H4 (cell line): Measurements from ENCODE around the gene CFB. TPM values are rescaled to one million over a fixed set of nuclear protein-coding genes. Genes with fewer than 3 reads are reported as not detected.
A peak's percentile ranks its signal among the peaks of the same experiment; 100 is the strongest.
"Not testable (repeated sequence)": the region's sequence is repeated elsewhere in the genome, so short reads cannot be mapped to it uniquely, and the experiment has no call there.

Experiments
- DNase-seq: peaks from one replicate; pipeline ENCODE4 v3.0.0-alpha.2; 2015; ENCODE audit warnings: low spot score
- total RNA-seq: library from RNA; depleted of rRNA; stranded (reverse); fragments of >200 nt; shearing (Covaris generic); gene quantifications from 2 replicates; pipeline ENCODE4 v1.2.3, GENCODE V29; 2014; rRNA removed

The CFB gene
- total RNA-seq, 1 experiment from 2014 or later, result 4.3 TPM

DNA sequence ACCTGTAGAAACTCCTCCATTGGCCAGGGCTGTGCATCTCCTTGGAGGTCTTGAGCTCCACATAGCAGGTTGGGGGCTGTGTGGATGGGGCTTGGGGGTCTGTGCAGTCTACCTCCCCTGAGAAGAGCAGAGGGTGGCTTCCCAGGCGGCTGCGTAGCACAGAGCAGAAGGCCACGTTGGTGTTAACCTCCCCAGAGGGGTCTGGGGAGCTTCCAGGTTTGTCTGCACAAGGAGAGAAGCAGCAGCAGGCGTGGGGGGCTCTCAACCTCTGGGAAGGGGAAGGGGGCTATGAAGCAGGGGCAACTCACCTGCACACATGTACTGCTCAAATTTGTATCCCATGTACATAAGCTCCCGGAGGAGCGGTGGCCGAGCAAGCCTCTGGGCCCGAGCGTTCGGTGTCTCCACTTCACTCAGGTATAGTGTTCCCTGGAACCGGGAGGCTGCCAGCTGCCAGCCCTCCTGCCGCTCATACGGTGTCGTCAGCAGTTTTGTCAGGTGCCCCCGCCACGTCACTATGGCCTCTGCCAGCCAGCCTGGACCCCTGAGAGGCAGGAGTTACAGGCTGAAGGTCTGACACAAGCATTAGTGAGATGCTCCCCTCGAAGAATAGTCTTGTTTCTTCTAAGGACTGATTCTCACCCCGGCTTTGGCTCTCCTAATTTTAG, 24.8 kb downstream of the CFB start:
- no peak for DNase-seq

DNA sequence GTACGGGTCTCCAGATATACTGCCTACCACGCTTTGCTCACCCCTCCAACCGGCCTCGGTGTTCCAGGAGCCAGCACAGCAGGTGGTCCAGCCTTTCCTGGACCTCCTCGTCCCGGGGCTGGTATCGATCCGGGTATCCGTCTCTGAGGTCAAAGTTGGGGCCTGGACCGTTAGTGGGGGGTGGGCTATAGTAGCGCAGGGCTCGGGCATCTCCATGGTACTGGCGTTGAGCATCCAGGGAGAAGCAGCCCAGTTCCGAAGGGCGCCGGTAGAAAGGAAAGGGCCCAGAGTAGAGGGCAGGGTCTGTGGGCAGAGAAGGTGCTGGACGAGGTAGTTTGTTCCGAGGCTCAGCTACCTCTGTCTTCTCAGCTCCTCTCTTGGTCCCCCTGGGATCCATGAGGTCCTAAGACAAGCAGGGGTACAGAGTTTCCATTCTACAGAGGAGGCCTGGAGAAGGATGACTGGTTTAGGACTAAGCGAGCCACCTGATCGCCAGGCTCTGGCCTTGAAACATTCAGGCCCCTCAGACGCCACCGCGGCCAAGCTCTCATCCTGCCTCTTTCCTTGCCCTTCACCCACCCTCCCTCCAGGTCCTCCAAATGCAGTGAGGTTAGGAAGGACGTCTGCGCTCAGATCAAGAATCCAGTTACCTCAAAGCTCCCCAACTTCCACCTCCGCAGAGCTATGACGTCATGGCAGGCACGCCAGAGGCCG, 25.5 kb downstream of the CFB start:
- DNase-seq, result no peak

- peak; percentile 99 for DNase-seq
Measured at GRCh38 chr6:31971993-31972708, 26.3 kb downstream of the CFB start, which contains the start of gene DXO. Gene DXO, minus strand, starts transcription at chr6:31972138. Its CDS starts 463 bp downstream, at chr6:31971675.

GRCh38 chr6:31972709-31973350, 26.9 kb downstream of the CFB start:
- DNase-seq, result no peak

DNA sequence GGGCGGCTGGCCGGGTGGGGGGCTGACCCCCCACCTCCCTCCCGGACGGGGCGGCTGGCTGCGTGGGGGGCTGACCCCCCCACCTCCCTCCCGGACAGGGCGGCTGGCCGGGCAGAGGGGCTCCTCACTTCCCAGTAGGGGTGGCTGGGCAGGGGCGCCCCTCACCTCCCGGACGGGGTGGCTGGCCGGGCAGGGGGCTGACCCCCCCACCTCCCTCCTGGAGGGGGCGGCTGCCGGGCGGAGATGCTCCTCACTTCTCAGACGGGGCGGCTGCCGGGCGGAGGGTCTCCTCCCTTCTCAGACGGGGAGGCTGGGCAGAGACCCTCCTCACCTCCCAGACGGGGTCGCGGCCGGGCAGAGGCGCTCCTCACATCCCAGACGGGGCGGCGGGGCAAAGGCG, 30.2 kb downstream of the CFB start:
- DNase-seq, result not testable (repeated sequence)

- DNase-seq, result no peak
Measured at GRCh38 chr6:31977816-31978431, 32.0 kb downstream of the CFB start.

DNA sequence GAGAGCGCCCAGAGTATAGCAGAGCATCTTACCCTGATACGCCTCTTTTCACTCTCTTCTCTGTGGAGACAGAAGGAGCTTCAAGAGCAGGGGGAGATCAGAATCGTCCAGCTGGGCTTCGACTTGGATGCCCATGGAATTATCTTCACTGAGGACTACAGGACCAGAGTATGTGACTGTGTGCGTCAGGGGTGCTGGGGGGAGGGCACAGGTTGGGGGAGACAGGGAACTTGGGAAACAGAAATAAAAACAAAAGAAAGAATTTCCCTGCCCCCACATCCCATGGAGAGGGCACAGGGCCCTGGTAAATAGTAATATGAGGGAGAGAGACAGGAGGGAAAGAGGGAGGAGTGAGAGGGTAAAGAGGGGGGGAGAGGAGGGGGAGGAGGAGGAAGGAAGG, 32.9 kb downstream of the CFB start:
- DNase-seq, result no peak

DNA sequence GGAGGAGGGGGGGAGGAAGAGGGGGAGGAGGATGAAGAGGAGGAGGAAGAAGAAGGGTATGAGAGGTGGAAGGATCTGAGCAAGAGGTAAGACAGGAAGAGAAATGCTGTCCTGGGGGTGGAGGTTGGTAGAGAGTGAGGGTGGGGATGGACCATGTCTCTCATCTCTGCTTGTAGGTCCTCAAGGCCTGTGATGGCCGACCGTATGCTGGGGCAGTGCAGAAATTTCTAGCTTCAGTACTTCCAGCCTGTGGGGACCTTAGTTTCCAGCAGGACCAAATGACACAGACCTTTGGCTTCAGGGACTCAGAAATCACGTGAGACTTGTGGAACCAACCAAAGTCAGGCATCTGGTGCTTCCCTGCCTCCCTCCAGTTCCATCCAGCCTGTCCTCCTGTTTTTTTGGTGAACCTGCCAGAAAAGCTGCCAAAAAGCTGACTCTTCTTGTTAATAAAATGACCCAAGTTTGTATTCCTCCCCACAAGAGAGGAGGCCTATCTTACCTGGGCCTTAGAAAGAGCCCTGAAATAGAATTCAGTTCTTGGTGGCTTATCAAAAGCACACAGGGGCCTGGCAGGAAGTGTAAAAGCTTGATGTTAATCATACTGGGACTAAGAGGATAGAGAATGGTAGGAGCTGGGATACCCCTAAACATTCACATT, 33.5 kb downstream of the CFB start:
- no peak for DNase-seq

DNA sequence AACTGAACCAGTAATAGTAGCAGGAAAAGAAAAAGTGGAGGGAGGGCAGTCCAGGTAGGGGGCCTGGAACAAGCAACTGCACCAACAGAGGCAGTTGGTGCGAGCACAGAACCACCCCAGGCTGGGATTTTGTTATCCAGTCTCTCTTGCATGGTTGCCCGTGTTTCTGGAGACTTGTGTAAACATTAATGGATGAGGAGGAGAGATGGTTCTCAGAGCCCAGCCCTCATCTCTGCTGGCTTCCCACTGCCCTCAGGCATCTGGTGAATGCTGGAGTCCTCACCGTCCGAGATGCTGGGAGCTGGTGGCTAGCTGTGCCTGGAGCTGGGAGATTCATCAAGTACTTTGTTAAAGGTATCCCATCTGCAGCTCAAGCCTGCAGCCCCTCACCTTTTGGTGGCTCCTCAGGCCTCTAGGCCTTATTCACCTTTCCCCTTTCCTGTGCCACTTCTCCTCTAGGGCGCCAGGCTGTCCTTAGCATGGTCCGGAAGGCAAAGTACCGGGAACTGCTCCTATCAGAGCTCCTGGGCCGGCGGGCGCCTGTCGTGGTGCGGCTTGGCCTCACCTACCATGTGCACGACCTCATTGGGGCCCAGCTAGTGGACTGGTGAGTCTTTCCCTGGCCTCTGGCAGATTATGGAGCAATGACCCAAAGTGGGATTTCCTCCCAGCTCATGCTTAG, 34.4 kb downstream of the CFB start:
- DNase-seq, result not testable (repeated sequence)

GRCh38 chr6:31980998-31981397, 35.1 kb downstream of the CFB start:
- not testable (repeated sequence) for DNase-seq

GRCh38 chr6:31981744-31982143, 35.8 kb downstream of the CFB start, which contains the start of gene C4A:
Gene C4A, plus strand, starts transcription at chr6:31982057. Its CDS starts 51 bp downstream, at chr6:31982108.
- not testable (repeated sequence) for DNase-seq

- not testable (repeated sequence) for DNase-seq
Measured at GRCh38 chr6:31989363-31989762, 43.5 kb downstream of the CFB start.

- DNase-seq, result not testable (repeated sequence)
Measured at GRCh38 chr6:31994421-31994820, 48.5 kb downstream of the CFB start.

DNA sequence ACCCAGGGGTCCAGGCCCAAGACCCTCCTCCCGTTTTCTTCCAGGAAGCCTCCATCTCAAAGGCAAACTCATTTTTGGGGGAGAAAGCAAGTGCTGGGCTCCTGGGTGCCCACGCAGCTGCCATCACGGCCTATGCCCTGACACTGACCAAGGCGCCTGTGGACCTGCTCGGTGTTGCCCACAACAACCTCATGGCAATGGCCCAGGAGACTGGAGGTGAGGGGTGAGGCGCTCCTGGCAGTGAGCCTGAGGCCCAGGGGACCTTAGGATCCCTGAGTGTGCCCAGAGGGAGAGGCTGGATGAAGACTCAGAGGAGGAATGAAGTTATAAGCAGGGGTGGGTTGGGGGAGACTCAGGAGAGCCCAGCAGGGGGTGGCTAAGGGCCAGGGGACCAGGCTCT, 50.5 kb downstream of the CFB start:
- DNase-seq, result not testable (repeated sequence)

Other genes starting within 250 kb of the CFB start
- gene ABHD16A, start 242.8 kb upstream of the CFB start, total RNA-seq, result 28.0 and 34.6 TPM in 2 replicates
- gene LY6G6F, start 239.2 kb upstream of the CFB start, total RNA-seq, result not detected in 2 replicates
- not detected in 2 replicates for gene LY6G6D, start 230.7 kb upstream of the CFB start, total RNA-seq
- not detected in 2 replicates for gene LY6G6C, start 224.3 kb upstream of the CFB start, total RNA-seq
- gene MPIG6B, start 222.7 kb upstream of the CFB start, total RNA-seq, result not detected in 2 replicates
- 75.2 and 101 TPM in 2 replicates for gene DDAH2, start 216.8 kb upstream of the CFB start, total RNA-seq
- 710 and 730 TPM in 2 replicates for gene CLIC1, start 209.6 kb upstream of the CFB start, total RNA-seq
- 5.3 and 10.8 TPM in 2 replicates for gene MSH5, start 206.1 kb upstream of the CFB start, total RNA-seq
- 0.21 and 2.8 TPM in 2 replicates for gene SAPCD1, start 183.4 kb upstream of the CFB start, total RNA-seq
- 0.37 and 2.2 TPM in 2 replicates for gene VWA7, start 168.8 kb upstream of the CFB start, total RNA-seq
- 37.3 and 37.5 TPM in 2 replicates for gene VARS1, start 150.3 kb upstream of the CFB start, total RNA-seq
- gene LSM2, start 139.1 kb upstream of the CFB start, total RNA-seq, result 108 and 123 TPM in 2 replicates
- gene HSPA1L, start 130.8 kb upstream of the CFB start, total RNA-seq, result 0.85 and 1.0 TPM in 2 replicates
- gene HSPA1A, start 130.6 kb upstream of the CFB start, total RNA-seq, result 29.8 and 31.5 TPM in 2 replicates
- 84.4 and 109 TPM in 2 replicates for gene HSPA1B, start 118.4 kb upstream of the CFB start, total RNA-seq
- 91.5 and 101 TPM in 2 replicates for gene NEU1, start 83.3 kb upstream of the CFB start, total RNA-seq
- not detected in 2 replicates for gene SLC44A4, start 67.1 kb upstream of the CFB start, total RNA-seq
- gene EHMT2, start 48.4 kb upstream of the CFB start, total RNA-seq, result 44.6 and 49.6 TPM in 2 replicates
- gene ZBTB12, start 44.0 kb upstream of the CFB start, total RNA-seq, result 0.62 and 0.70 TPM in 2 replicates
- gene C2, start 18.4 kb upstream of the CFB start, total RNA-seq, result 0.75 TPM in 1 of 2 replicates, not detected in the other
- 140 and 141 TPM in 2 replicates for gene NELFE, start 12.9 kb downstream of the CFB start, total RNA-seq
- 21.1 and 23.8 TPM in 2 replicates for gene SKIC2, start 13.1 kb downstream of the CFB start, total RNA-seq
- 11.0 and 13.5 TPM in 2 replicates for gene DXO, start 26.0 kb downstream of the CFB start, total RNA-seq
- 7.2 and 8.5 TPM in 2 replicates for gene C4A, start 36.0 kb downstream of the CFB start, total RNA-seq
- gene C4B, start 68.7 kb downstream of the CFB start, total RNA-seq, result 6.5 and 10.9 TPM in 2 replicates
- 0.48 TPM in 1 of 2 replicates, not detected in the other for gene CYP21A2, start 92.3 kb downstream of the CFB start, total RNA-seq
- 0.06 and 0.29 TPM in 2 replicates for gene TNXB, start 163.2 kb downstream of the CFB start, total RNA-seq
- gene ATF6B, start 182.2 kb downstream of the CFB start, total RNA-seq, result 17.1 and 23.4 TPM in 2 replicates
- 11.7 and 14.2 TPM in 2 replicates for gene FKBPL, start 184.2 kb downstream of the CFB start, total RNA-seq
- 0.10 TPM in 1 of 2 replicates, not detected in the other for gene PRRT1, start 205.8 kb downstream of the CFB start, total RNA-seq
- gene PPT2, start 208.0 kb downstream of the CFB start, total RNA-seq, result 19.3 and 25.7 TPM in 2 replicates
- 0.43 and 1.7 TPM in 2 replicates for gene EGFL8, start 218.5 kb downstream of the CFB start, total RNA-seq
- 45.6 and 51.3 TPM in 2 replicates for gene AGPAT1, start 230.0 kb downstream of the CFB start, total RNA-seq
- 55.7 and 56.9 TPM in 2 replicates for gene RNF5, start 232.3 kb downstream of the CFB start, total RNA-seq
- gene AGER, start 238.2 kb downstream of the CFB start, total RNA-seq, result 0.41 TPM in 1 of 2 replicates, not detected in the other
- 14.3 and 17.4 TPM in 2 replicates for gene PBX2, start 244.1 kb downstream of the CFB start, total RNA-seq
- 3.2 and 3.9 TPM in 2 replicates for gene GPSM3, start 246.5 kb downstream of the CFB start, total RNA-seq